ENCODE measurements around the gene GZMM. TPM values are rescaled to one million over a fixed set of nuclear protein-coding genes. Genes with fewer than 3 reads are reported as not detected.

Gene GZMM
- total and polyA plus RNA-seq, 4 donors, result 0.74 to 3.0 (median 2.5) TPM

DNA sequence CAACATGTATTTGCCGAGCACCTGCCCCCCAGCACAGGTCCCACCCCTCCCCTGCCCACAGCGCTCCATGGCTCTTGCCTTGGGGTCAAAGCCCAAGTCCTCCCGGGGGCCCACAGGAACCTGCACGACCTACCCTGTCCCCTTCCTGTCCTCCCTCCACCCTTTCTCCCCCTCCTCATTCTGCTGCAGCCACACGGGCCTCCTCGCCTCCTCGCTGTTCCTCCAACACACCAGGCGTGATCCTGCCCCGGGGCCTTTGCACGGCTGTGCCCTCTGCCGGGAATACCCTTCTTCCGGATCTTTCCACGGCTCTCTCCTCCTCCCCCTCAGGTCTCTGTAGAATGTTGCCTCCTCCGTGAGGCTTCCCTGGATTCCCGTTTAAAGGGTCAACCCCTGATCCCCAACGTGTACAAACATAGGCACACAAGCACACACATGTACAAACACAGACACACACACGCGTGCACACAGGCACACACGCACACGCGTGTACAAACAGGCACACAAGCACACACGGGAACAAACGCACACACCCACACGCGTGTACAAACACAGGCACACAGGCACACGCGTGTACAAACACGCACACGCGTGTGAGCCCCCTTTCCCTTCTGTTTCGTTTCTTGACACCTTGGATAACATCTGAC lies 44.8 kb upstream of the GZMM start:
- ATAC-seq (ENCODE audit: insufficient read depth, low FRiP score) (no peak), DNase-seq (no peak)
- no peak overlapping the region for H3K4me3 ChIP-seq
- H3K4me1 ChIP-seq (ENCODE audit: control insufficient read depth in 5 of 5, insufficient read depth in 5 of 5, low read length in 5 of 5), result peaks cover 0 to 7% (median 0%) of the 10 kb centered on the region in 5 donors
- 77 to 78% methylated on average over 31 of the region's 31 CpGs for WGBS, 2 donors
- TF ChIP-seq CTCF (IDR thresholded peaks at IDR 0.05; ENCODE audit: control extremely low read depth, extremely low read depth), result no peak
- no peaks in the 10 kb centered on the region for H3K36me3 ChIP-seq (ENCODE audit: control insufficient read depth in 4 of 4, insufficient read depth in 4 of 4, low read length in 4 of 4)
- no peak overlapping the region for H3K27ac ChIP-seq (ENCODE audit: low read depth in 1 of 2, low read length in 1 of 2)
- peaks cover 0 to 3% (median 0%) of the 10 kb centered on the region in 4 donors for H3K9me3 ChIP-seq (ENCODE audit: control insufficient read depth in 4 of 4, insufficient read depth in 3 of 4, low read length in 3 of 4)
- no peak overlapping the region for H3K9ac ChIP-seq (ENCODE audit: insufficient read depth in 1 of 2, low read length in 2 of 2)
- H3K27me3 ChIP-seq (ENCODE audit: control insufficient read depth in 3 of 3, insufficient read depth in 3 of 3, low read length in 2 of 3), result peaks cover 0 to 29% (median 13%) of the 10 kb centered on the region in 3 donors

DNA sequence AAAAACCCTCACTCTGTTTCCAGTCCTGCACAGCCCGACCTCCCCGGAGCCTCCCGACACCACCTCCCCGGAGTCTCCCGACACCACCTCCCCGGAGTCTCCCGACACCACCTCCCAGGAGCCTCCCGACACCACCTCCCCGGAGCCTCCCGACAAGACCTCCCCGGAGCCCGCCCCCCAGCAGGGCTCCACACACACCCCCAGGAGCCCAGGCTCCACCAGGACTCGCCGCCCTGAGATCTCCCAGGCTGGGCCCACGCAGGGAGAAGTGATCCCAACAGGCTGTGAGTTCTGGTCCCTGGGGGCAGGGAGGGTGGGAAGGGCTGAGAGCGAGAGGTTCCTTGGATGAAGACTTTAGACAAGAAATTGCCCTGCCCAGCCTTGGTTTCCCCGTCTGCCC lies 42.2 kb upstream of the GZMM start:
- peaks cover 0 to 21% (median 13%) of the 10 kb centered on the region in 3 donors for H3K27me3 ChIP-seq (ENCODE audit: control insufficient read depth in 3 of 3, insufficient read depth in 3 of 3, low read length in 2 of 3)
- no peak overlapping the region for H3K27ac ChIP-seq (ENCODE audit: low read depth in 1 of 2, low read length in 1 of 2)
- no peak overlapping the region for H3K9ac ChIP-seq (ENCODE audit: insufficient read depth in 1 of 2, low read length in 2 of 2)
- H3K36me3 ChIP-seq (ENCODE audit: control insufficient read depth in 4 of 4, insufficient read depth in 4 of 4, low read length in 4 of 4), result no peaks in the 10 kb centered on the region
- no peak for TF ChIP-seq CTCF (IDR thresholded peaks at IDR 0.05; ENCODE audit: control extremely low read depth, extremely low read depth)
- ATAC-seq (ENCODE audit: insufficient read depth, low FRiP score) (no peak), DNase-seq (no peak)
- 81 to 90% methylated on average over 17 of the region's 17 CpGs for WGBS, 2 donors
- H3K9me3 ChIP-seq (ENCODE audit: control insufficient read depth in 4 of 4, insufficient read depth in 3 of 4, low read length in 3 of 4), result peaks cover 0 to 3% (median 0%) of the 10 kb centered on the region in 4 donors
- H3K4me1 ChIP-seq (ENCODE audit: control insufficient read depth in 5 of 5, insufficient read depth in 5 of 5, low read length in 5 of 5), result peaks cover 0 to 9% (median 0%) of the 10 kb centered on the region in 5 donors
- no peak overlapping the region for H3K4me3 ChIP-seq

DNA sequence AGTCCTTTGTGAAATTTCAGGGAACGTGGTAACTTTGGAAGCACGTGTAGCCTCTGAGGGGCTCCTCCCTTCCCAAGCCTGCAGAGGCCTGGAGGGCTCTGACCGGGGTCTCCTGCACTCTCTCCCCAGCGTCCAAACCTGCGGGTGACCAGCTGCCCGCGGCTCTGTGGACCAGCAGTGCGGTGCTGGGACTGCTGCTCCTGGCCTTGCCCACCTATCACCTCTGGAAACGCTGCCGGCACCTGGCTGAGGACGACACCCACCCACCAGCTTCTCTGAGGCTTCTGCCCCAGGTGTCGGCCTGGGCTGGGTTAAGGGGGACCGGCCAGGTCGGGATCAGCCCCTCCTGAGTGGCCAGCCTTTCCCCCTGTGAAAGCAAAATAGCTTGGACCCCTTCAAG lies 39.2 kb upstream of the GZMM start:
- no peak overlapping the region for H3K9ac ChIP-seq (ENCODE audit: insufficient read depth in 1 of 2, low read length in 2 of 2)
- no peak for ATAC-seq (ENCODE audit: insufficient read depth, low FRiP score)
- peaks cover 0 to 4% (median 3%) of the 10 kb centered on the region in 3 donors for H3K27me3 ChIP-seq (ENCODE audit: control insufficient read depth in 3 of 3, insufficient read depth in 3 of 3, low read length in 2 of 3)
- whole genome bisulfite sequencing, 2 donors, result 91 to 94% methylated on average over 14 of the region's 14 CpGs
- no peak overlapping the region for H3K4me3 ChIP-seq
- no peak for TF ChIP-seq CTCF (IDR thresholded peaks at IDR 0.05; ENCODE audit: control extremely low read depth, extremely low read depth)
- H3K9me3 ChIP-seq (ENCODE audit: control insufficient read depth in 4 of 4, insufficient read depth in 3 of 4, low read length in 3 of 4), result no peaks in the 10 kb centered on the region
- peaks cover 0 to 15% (median 5%) of the 10 kb centered on the region in 5 donors for H3K4me1 ChIP-seq (ENCODE audit: control insufficient read depth in 5 of 5, insufficient read depth in 5 of 5, low read length in 5 of 5)
- H3K27ac ChIP-seq (ENCODE audit: low read depth in 1 of 2, low read length in 1 of 2), result no peak overlapping the region
- H3K36me3 ChIP-seq (ENCODE audit: control insufficient read depth in 4 of 4, insufficient read depth in 4 of 4, low read length in 4 of 4), result peaks cover 0 to 6% (median under 1%) of the 10 kb centered on the region in 4 donors
- no peak for DNase-seq

Measured in lung (tissue), 12 donors.